GM10847 (cell line): ENCODE data around the gene AFAP1L1.

Experiments
- POLR2A ChIP-seq: IDR thresholded peaks from 2 replicates; pipeline ENCODE4 v1.6.1; 2011; ENCODE audit not compliant: insufficient read length; ENCODE audit errors: extremely low read depth

The AFAP1L1 gene

DNA sequence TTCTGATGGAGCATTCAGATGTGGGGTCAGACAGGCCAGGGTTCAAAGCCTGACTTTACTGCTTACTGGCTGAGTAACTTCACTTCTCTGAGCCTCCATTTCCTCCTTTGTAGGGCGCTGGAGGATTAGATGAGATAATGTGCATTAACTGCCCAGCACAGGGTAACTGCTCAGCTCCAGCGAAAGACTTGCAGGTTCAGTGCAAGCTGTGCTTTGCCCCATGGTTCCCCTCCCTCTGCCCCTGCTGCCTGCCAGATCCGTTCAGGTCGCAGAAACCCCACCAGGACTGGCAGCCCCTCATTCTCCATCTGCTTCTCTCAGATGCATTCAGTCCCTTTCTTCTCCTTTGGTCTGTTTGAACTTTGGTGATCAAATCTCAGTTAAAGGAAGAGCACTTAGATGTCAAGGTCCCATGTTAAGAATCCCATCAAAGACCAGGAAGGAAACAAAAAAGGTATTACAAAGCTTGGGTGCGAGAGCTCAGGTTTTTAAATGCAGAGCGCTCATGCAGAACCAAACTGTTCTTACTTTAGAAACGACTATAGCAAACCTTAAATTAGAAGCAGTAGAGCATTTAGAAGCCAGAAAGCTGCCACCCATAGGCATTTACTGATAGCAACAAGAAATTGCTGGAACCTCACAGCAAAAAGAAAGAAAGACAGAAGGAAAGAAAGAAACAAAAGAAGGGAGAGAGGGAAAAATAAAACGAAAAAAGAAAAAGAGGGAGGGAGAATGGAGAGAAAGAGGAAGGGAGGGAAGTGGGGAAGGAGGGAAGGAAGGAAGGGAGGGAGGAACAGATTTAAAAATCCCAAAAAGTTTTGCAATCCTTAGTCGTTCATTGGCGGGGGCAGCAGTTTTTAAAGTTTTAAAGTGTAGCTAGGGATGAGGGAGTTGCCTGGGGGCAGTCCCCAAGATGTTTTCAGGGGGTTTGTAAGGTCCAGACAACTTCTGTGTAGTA is 23.5 kb downstream of the AFAP1L1 start:
- TF ChIP-seq POLR2A, result no peak

- no peak for TF ChIP-seq POLR2A
Observed at GRCh38 chr5:149297340-149298025, 25.8 kb downstream of the AFAP1L1 start.

GRCh38 chr5:149298163-149298562 is 26.5 kb downstream of the AFAP1L1 start:
- TF ChIP-seq POLR2A, result no peak

- no peak for TF ChIP-seq POLR2A
Observed at GRCh38 chr5:149298842-149299404, 27.3 kb downstream of the AFAP1L1 start.

GRCh38 chr5:149299451-149300054 is 27.9 kb downstream of the AFAP1L1 start:
- TF ChIP-seq POLR2A, result no peak

DNA sequence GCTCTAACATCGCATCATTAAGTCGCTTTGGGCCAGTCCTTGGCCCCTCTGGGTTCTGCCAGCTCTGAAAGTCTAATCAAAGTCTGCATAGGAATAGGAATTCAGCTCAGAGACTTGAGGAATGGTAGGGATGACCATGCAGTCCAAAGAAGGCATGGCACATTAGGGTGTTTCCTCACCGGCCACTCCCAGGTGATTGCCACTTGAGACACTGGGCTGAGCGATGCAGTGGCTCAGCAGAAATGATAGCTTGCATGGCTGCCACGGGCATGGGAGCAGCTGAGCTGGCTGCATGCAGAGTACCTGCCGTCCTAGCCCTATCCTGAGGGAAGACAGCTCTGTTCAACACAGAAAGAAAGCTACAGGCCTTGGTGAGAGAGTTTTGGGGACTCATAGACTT is 28.8 kb downstream of the AFAP1L1 start:
- TF ChIP-seq POLR2A, result no peak

- no peak for TF ChIP-seq POLR2A
Observed at GRCh38 chr5:149301049-149301743, 29.5 kb downstream of the AFAP1L1 start.

DNA sequence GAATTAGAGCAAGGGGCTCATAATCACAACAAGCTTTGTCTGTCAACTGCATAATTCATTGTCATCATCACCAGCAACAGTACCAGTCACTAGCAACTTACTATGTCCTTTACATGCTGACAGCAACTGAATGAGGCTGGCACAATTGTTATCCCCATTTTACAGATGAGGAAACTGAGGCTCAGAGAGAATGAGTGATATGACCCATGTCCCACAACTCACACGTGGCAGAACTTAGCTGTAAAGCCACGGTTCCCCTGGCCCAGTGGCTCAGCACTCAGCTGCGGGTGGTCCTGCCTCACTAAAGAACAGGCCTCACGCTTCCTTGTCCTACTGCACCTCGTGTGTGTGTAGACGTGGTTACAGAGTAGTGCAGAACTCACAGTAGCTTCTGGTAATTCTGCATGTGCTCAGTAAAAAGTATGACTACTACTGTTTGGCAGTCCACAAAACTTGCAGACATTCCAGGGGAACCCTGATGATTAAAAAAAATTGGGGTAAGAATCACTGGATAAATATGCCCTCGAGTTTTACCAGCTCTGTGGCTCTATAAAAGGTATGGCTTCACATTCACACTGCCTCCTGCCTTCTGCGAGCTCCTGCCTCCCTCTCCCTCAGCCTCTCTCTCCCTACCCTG is 30.2 kb downstream of the AFAP1L1 start:
- no peak for TF ChIP-seq POLR2A

DNA sequence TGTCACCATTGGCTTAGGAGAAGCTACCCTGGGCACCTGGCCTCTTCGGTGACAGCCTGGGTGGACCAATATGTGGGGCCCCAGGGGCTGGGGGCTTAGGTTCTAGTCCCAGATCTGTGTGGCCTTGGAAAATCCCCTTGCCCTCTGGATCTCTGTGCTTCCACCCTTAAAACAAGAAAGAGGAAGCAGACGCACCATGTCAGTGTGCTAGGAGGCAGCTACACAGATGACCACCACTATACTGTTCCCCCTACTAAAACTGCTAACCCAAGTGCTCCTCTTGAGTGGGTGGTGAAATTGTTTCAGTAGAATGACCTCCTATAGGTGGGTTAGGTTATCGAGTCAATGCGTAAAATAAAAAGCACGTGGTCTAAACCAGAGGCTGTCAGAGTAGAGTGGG is 31.0 kb downstream of the AFAP1L1 start:
- TF ChIP-seq POLR2A, result no peak

GRCh38 chr5:149303210-149303609 is 31.6 kb downstream of the AFAP1L1 start:
- no peak for TF ChIP-seq POLR2A

DNA sequence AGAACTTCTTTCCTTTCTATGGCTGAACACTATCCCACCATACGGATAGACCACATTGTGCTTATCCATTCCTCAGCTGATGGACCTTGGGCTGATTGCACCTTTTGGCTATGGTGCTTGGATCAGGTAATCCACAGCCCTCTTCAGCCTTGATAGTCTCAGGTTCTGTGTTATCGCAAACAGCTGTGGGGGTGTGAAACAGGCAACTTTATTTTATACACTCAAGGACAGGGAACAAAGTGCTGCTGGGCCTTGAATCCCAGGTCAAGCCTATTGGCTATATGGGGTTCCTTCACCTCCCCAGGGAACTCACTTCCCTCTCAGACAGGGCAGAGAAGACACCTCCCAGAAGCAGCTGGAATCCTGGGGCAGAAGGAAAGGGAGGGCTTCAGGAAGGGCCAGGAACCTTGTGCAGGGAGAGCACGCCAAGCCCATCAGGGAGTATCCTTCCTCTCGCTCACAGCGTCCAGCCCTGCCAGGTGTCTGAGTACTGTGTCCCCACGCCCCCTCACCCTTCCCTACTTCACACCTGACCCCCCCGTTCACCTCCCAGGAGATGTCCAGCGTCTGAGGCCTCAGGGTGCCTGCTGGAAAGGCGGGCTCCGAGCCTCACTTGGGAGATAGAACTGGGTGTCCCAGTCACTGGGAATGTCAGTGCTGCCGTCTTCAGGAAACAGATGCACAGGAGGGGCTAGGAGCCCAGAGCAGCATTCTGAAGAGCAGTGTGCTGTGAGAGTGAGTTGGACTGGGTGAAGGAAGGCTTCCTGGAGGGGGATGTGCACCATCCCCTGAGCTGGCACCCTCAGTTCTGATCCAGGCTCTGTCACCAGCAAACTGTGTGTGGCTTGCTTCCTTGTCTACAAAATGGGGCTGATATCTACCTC is 32.8 kb downstream of the AFAP1L1 start:
- no peak for TF ChIP-seq POLR2A

GRCh38 chr5:149309354-149309753 is 37.7 kb downstream of the AFAP1L1 start:
- TF ChIP-seq POLR2A, result no peak

GRCh38 chr5:149310488-149310887 is 38.8 kb downstream of the AFAP1L1 start:
- TF ChIP-seq POLR2A, result no peak
